DMS53 (cell line): ENCODE data around the gene GID8.

Experiments
- DNase-seq: peaks from one replicate; lab custom pipeline; 2025; lab: John Stamatoyannopoulos, UW

Gene GID8

GRCh38 chr20:62986257-62986800, 48.4 kb downstream of the GID8 start:
- no peak for DNase-seq

GRCh38 chr20:62987114-62987513, 49.2 kb downstream of the GID8 start:
- no peak for DNase-seq

- DNase-seq: no peak
Observed at GRCh38 chr20:62989201-62989601, 51.3 kb downstream of the GID8 start.

- DNase-seq: no peak
Observed at GRCh38 chr20:62990306-62990825, 52.4 kb downstream of the GID8 start.

- peak; percentile 23 for DNase-seq
Observed at GRCh38 chr20:62991196-62991807, 53.4 kb downstream of the GID8 start.

- DNase-seq: no peak
Observed at GRCh38 chr20:62991863-62992262, 53.9 kb downstream of the GID8 start.

- DNase-seq: no peak
Observed at GRCh38 chr20:62993856-62994494, 56.0 kb downstream of the GID8 start.

- no peak for DNase-seq
Observed at GRCh38 chr20:62994869-62995281, 56.9 kb downstream of the GID8 start.

GRCh38 chr20:62995481-62995880, 57.5 kb downstream of the GID8 start:
- no peak for DNase-seq

- DNase-seq: peak; percentile 42
Observed at GRCh38 chr20:62995898-62996595, 58.1 kb downstream of the GID8 start.

GRCh38 chr20:62996596-62996982, 58.6 kb downstream of the GID8 start:
- no peak for DNase-seq

- DNase-seq: no peak
Observed at GRCh38 chr20:62997417-62998035, 59.6 kb downstream of the GID8 start.
